ENCODE data around the gene ARL6IP5. TPM values are rescaled to one million over a fixed set of nuclear protein-coding genes. Genes with fewer than 3 reads are reported as not detected.

ARL6IP5 gene
- total RNA-seq, 1 experiment from 2014 or later: 41.5 TPM

GRCh38 chr3:69137412-69137811 is 52.7 kb downstream of the ARL6IP5 start:
- POLR2A ChIA-PET: no interaction called here

DNA sequence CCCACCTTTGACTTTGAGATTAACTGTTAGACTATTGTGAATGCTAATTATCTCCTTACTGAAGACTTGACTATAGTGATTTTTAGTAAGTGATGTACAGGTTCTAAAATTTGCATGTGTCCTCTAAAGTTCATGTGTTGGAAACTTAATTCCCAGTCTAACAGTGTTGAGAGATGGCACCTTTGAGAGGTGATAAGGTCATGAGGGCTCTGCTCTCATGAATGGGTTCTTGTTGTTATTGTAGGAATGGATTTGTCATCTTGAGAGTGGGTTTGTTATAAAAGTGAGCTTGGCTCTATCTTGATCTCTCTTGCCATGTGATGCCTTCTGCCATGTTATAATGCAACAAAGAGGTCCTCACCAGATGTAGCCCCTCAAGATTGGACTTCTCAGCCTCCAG is 56.6 kb downstream of the ARL6IP5 start:
- POLR2A ChIA-PET: no interaction called here

More at GRCh38 chr3:69137412-69137811, 52.7 kb downstream of the ARL6IP5 start:
- no peak for ATAC-seq
- TF ChIP-seq CTCF (IDR thresholded peaks at IDR 0.05): no peak
- no peak for TF ChIP-seq SIN3A (IDR thresholded peaks at IDR 0.05; ENCODE audit: borderline replicate concordance, insufficient read depth, low read depth, low read length)
- TF ChIP-seq REST (IDR thresholded peaks at IDR 0.05; ENCODE audit: insufficient read depth in 1 of 2, low read depth in 2 of 2, low read length in 1 of 2): no peak
- no peak for TF ChIP-seq POLR2AphosphoS5 (IDR thresholded peaks at IDR 0.05; ENCODE audit: low read depth, low read length)
- TF ChIP-seq TCF7L2 (IDR thresholded peaks at IDR 0.05; ENCODE audit: low read depth, low read length): no peak
- no TSS peak for BruUV-seq (replicated peaks)
- Histone ChIP-seq H3K27ac (ENCODE audit: low read length) (no peak overlapping the region), H3K4me3 (ENCODE audit: low read depth in 2 of 2, low read length in 2 of 2) (no peak overlapping the region), H3K36me3 (ENCODE audit: control insufficient read depth, insufficient read depth, low read length) (no peaks in the 10 kb centered on the region), H3K4me1 (ENCODE audit: control insufficient read depth, insufficient read depth, low read length) (no peaks in the 10 kb centered on the region), H3K9me3 (ENCODE audit: control insufficient read depth, insufficient read depth, low read depth, low read length) (no peaks in the 10 kb centered on the region), H3K27me3 (ENCODE audit: control insufficient read depth, insufficient read depth, low read length) (no peaks in the 10 kb centered on the region)
- CTCF ChIA-PET: no interaction called here
- DNase-seq (ENCODE audit: low read depth, low spot score): no peak
- in situ Hi-C loops (cut with HindIII; ENCODE audit: low pct_unique_long_range_greater_than_20kb, low sequenced_read_pairs): no loop called here
- intact Hi-C loops (cut with micrococcal nuclease; ENCODE audit: unreplicated experiment): no loop called here

More for the DNA sequence above, 56.6 kb downstream of the ARL6IP5 start:
- ATAC-seq: no peak
- Histone ChIP-seq H3K4me3 (ENCODE audit: low read depth in 2 of 2, low read length in 2 of 2) (no peak overlapping the region), H3K27ac (ENCODE audit: low read length) (no peak overlapping the region), H3K27me3 (ENCODE audit: control insufficient read depth, insufficient read depth, low read length) (no peaks in the 10 kb centered on the region), H3K36me3 (ENCODE audit: control insufficient read depth, insufficient read depth, low read length) (no peaks in the 10 kb centered on the region), H3K4me1 (ENCODE audit: control insufficient read depth, insufficient read depth, low read length) (no peaks in the 10 kb centered on the region), H3K9me3 (ENCODE audit: control insufficient read depth, insufficient read depth, low read depth, low read length) (no peaks in the 10 kb centered on the region)
- no peak for DNase-seq (ENCODE audit: low read depth, low spot score)
- intact Hi-C loops (cut with micrococcal nuclease; ENCODE audit: unreplicated experiment): no loop called here
- BruUV-seq (replicated peaks): no TSS peak
- in situ Hi-C loops (cut with HindIII; ENCODE audit: low pct_unique_long_range_greater_than_20kb, low sequenced_read_pairs): no loop called here
- CTCF ChIA-PET: interaction anchor here (0.6 kb wide), 1 partner anchor 550 kb away, joined by 5 read pairs; no protein-coding TSS in a partner anchor
- TF ChIP-seq POLR2AphosphoS5 (IDR thresholded peaks at IDR 0.05; ENCODE audit: low read depth, low read length) (no peak), SIN3A (IDR thresholded peaks at IDR 0.05; ENCODE audit: borderline replicate concordance, insufficient read depth, low read depth, low read length) (no peak), CTCF (IDR thresholded peaks at IDR 0.05) (no peak), REST (IDR thresholded peaks at IDR 0.05; ENCODE audit: insufficient read depth in 1 of 2, low read depth in 2 of 2, low read length in 1 of 2) (no peak), TCF7L2 (IDR thresholded peaks at IDR 0.05; ENCODE audit: low read depth, low read length) (no peak)

All from Panc1 (cell line).